ENCODE data around the gene CCL15. TPM values are rescaled to one million over a fixed set of nuclear protein-coding genes. Genes with fewer than 3 reads are reported as not detected.

The CCL15 gene
- total and polyA plus RNA-seq, 2 donors (not counting 3 experiments of a cell fraction or from before 2014, with no cell fraction given): not detected

DNA sequence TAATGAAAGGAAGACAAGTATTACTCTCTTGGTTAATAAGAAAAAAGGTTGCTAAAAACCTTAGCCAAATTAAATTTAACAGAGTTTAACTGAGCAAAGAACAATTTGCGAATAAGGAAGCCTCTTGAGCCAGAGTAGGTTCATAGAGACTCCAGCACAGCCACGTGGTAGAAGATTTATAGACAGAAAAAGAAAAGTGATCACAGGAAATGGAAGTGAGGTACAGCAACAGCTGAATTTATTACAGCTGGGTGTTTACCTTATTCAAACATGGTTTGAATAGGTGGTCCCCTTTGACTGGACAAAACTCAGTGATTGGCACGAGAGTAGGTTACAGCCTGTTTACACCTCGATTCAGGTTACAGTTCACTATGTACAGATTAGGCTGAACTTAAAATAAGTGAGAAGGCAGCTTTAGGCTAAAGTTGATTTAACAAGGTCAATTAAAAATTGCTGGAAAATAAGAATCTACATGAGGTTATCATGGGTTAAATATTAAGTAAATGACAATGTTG is 3.3 kb upstream of the CCL15 start:
- dilution Hi-C loops (cut with MboI; ENCODE audit: extremely low pct_ligation_motif_present, low sequenced_read_pairs) (no loop called here), intact Hi-C loops (cut with micrococcal nuclease) (no loop called here)
- no peaks in the 10 kb centered on the region for H3K4me1 ChIP-seq (ENCODE audit: control insufficient read depth, extremely low read depth, insufficient read depth, low read length)
- no peaks in the 10 kb centered on the region for H4K20me1 ChIP-seq (replicated peaks; ENCODE audit: control insufficient read depth, extremely low read depth, insufficient read depth, low read length)
- no peak for TF ChIP-seq EZH2 (IDR thresholded peaks at IDR 0.05; ENCODE audit: borderline replicate concordance, low read depth, low read length, severe bottlenecking)
- no peak for TF ChIP-seq FOS (IDR thresholded peaks at IDR 0.05; ENCODE audit: borderline replicate concordance, insufficient read depth, low read length)
- no peak for TF ChIP-seq MYC (IDR thresholded peaks at IDR 0.05; ENCODE audit: low read depth, low read length)
- TF ChIP-seq MAX (IDR thresholded peaks at IDR 0.05; ENCODE audit: insufficient read depth, insufficient read length): no peak
- TF ChIP-seq GATA2 (IDR thresholded peaks at IDR 0.05; ENCODE audit: insufficient read depth, insufficient read length, low read depth, low read length): no peak
- FAIRE-seq (no peak), DNase-seq (ENCODE audit: low read depth, low spot score) (peak; percentile 15)
- no peaks in the 10 kb centered on the region for H3K27me3 ChIP-seq (ENCODE audit: control insufficient read depth in 2 of 2, insufficient read depth in 2 of 2, low read length in 2 of 2)
- H3K4me3 ChIP-seq (replicated peaks in 1 of 3; ENCODE audit: insufficient read depth in 1 of 3, low read depth in 1 of 3, low read length in 3 of 3): no peak overlapping the region
- peak overlapping the region; percentile 67 for H2AFZ ChIP-seq (ENCODE audit: low read depth, low read length)
- no peak overlapping the region for H3K9ac ChIP-seq (replicated peaks; ENCODE audit: extremely low read depth, insufficient read depth, low read length)
- H3K4me2 ChIP-seq (ENCODE audit: insufficient read depth, low read length): no peak overlapping the region
- H3K36me3 ChIP-seq (ENCODE audit: control insufficient read depth in 2 of 2, extremely low read depth in 1 of 2, insufficient read depth in 2 of 2, low read length in 2 of 2): no peaks in the 10 kb centered on the region
- no peak overlapping the region for H3K27ac ChIP-seq (ENCODE audit: insufficient read depth, low read depth, low read length)
- no TSS peak for BruUV-seq (replicated peaks)
- ChIA-PET POLR2A (no interaction called here), CTCF (interaction anchor here (1.0 to 4.0 kb wide), 11 partner anchors 8 to 156 kb away, joined by 3 to 44 read pairs (median 5); no protein-coding TSS in a partner anchor)
- no peaks in the 10 kb centered on the region for H3K79me2 ChIP-seq (ENCODE audit: control insufficient read depth, insufficient read depth, low read length)
- no peaks in the 10 kb centered on the region for H3K9me3 ChIP-seq (replicated peaks; ENCODE audit: control insufficient read depth, insufficient read depth, low read length)
- H3K9me1 ChIP-seq (replicated peaks; ENCODE audit: control insufficient read depth, extremely low read depth, insufficient read depth, low read length): no peaks in the 10 kb centered on the region

DNA sequence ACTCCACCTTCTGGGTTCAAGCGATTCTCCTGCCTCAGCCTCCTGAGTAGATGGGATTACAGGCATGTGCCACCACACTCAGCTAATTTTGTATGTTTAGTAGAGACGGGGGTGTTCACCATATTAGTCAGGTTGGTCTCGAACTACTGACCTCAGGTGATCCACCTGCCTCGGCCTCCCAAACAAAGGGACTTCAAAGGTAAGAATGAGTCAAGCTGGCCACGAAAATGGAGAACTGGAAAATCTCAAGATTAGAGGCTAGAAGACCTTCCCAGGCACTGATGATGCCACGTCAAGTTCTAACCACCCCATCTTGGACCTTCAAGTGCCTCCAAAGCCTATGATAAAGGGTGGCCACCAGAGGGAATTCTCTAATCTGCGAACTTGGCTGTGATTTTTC is 1.3 kb upstream of the CCL15 start:
- FAIRE-seq (no peak), DNase-seq (ENCODE audit: low read depth, low spot score) (no peak)
- Histone ChIP-seq H3K27me3 (ENCODE audit: control insufficient read depth in 2 of 2, insufficient read depth in 2 of 2, low read length in 2 of 2) (peaks cover 0 to 2% of the 10 kb centered on the region in 2 experiments), H3K79me2 (ENCODE audit: control insufficient read depth, insufficient read depth, low read length) (no peaks in the 10 kb centered on the region), H3K36me3 (ENCODE audit: control insufficient read depth in 2 of 2, extremely low read depth in 1 of 2, insufficient read depth in 2 of 2, low read length in 2 of 2) (no peaks in the 10 kb centered on the region), H3K9ac (replicated peaks; ENCODE audit: extremely low read depth, insufficient read depth, low read length) (no peak overlapping the region), H3K4me2 (ENCODE audit: insufficient read depth, low read length) (no peak overlapping the region), H3K4me3 (replicated peaks in 1 of 3; ENCODE audit: insufficient read depth in 1 of 3, low read depth in 1 of 3, low read length in 3 of 3) (no peak overlapping the region), H3K9me1 (replicated peaks; ENCODE audit: control insufficient read depth, extremely low read depth, insufficient read depth, low read length) (no peaks in the 10 kb centered on the region), H3K27ac (ENCODE audit: insufficient read depth, low read depth, low read length) (no peak overlapping the region), H3K9me3 (replicated peaks; ENCODE audit: control insufficient read depth, insufficient read depth, low read length) (no peaks in the 10 kb centered on the region), H4K20me1 (replicated peaks; ENCODE audit: control insufficient read depth, extremely low read depth, insufficient read depth, low read length) (no peaks in the 10 kb centered on the region), H3K4me1 (ENCODE audit: control insufficient read depth, extremely low read depth, insufficient read depth, low read length) (no peaks in the 10 kb centered on the region), H2AFZ (ENCODE audit: low read depth, low read length) (no peak overlapping the region)
- dilution Hi-C loops (cut with MboI; ENCODE audit: extremely low pct_ligation_motif_present, low sequenced_read_pairs) (no loop called here), intact Hi-C loops (cut with micrococcal nuclease) (no loop called here)
- CTCF ChIA-PET: interaction anchor here (0.9 kb wide), 1 partner anchor 27 kb away, joined by 3 read pairs; no protein-coding TSS in a partner anchor
- TF ChIP-seq GATA2 (IDR thresholded peaks at IDR 0.05; ENCODE audit: insufficient read depth, insufficient read length, low read depth, low read length) (no peak), MAX (IDR thresholded peaks at IDR 0.05; ENCODE audit: insufficient read depth, insufficient read length) (no peak)
- no TSS peak for BruUV-seq (replicated peaks)
- POLR2A ChIA-PET: no interaction called here

Data from endothelial cell of umbilical vein (primary cell).